GM18951 (cell line): ENCODE measurements around the gene FIGN.

ENCODE experiments used
- POLR2A ChIP-seq: IDR thresholded peaks from 4 replicates; pipeline ENCODE4 v1.6.1; 2011; ENCODE audit warnings: mild to moderate bottlenecking; ENCODE audit not compliant: insufficient read length, insufficient read depth; ENCODE audit errors: extremely low read depth
- in situ Hi-C: fragments of 300-500 bp; cut with MboI; formaldehyde crosslinking; loops from one replicate; pipeline ENCODE4 v1.12.0; 2022; ENCODE audit warnings: low sequenced_read_pairs, mixed read lengths, inconsistent platforms; ENCODE audit not compliant: unreplicated experiment

The FIGN gene

GRCh38 chr2:163626639-163627109 is 109.1 kb downstream of the FIGN start:
- in situ Hi-C loops = no loop called here
- TF ChIP-seq POLR2A = no peak

GRCh38 chr2:163626208-163626607 is 109.6 kb downstream of the FIGN start:
- no peak for TF ChIP-seq POLR2A
- in situ Hi-C loops = no loop called here

GRCh38 chr2:163625632-163626031 is 110.2 kb downstream of the FIGN start:
- TF ChIP-seq POLR2A = no peak
- in situ Hi-C loops = no loop called here

GRCh38 chr2:163621445-163622004 is 114.3 kb downstream of the FIGN start:
- TF ChIP-seq POLR2A = no peak
- in situ Hi-C loops = no loop called here

GRCh38 chr2:163617517-163617916 is 118.3 kb downstream of the FIGN start:
- no peak for TF ChIP-seq POLR2A
- in situ Hi-C loops = no loop called here

- no peak for TF ChIP-seq POLR2A
- in situ Hi-C loops = no loop called here
Measured at GRCh38 chr2:163613266-163613731, 122.5 kb downstream of the FIGN start.

- in situ Hi-C loops = no loop called here
- no peak for TF ChIP-seq POLR2A
Measured at GRCh38 chr2:163612332-163612731, 123.5 kb downstream of the FIGN start.

- TF ChIP-seq POLR2A = no peak
- in situ Hi-C loops = no loop called here
Measured at GRCh38 chr2:163611557-163611906, 124.3 kb downstream of the FIGN start.

GRCh38 chr2:163610817-163611556 is 124.8 kb downstream of the FIGN start:
- in situ Hi-C loops = no loop called here
- TF ChIP-seq POLR2A = no peak

GRCh38 chr2:163607630-163608029 is 128.2 kb downstream of the FIGN start:
- in situ Hi-C loops = no loop called here
- TF ChIP-seq POLR2A = no peak

- no peak for TF ChIP-seq POLR2A
- in situ Hi-C loops = no loop called here
Measured at GRCh38 chr2:163606878-163607277, 128.9 kb downstream of the FIGN start.

GRCh38 chr2:163605779-163606178 is 130.0 kb downstream of the FIGN start:
- TF ChIP-seq POLR2A = no peak
- in situ Hi-C loops = no loop called here

GRCh38 chr2:163604941-163605555 is 130.8 kb downstream of the FIGN start:
- in situ Hi-C loops = no loop called here
- TF ChIP-seq POLR2A = no peak

GRCh38 chr2:163602196-163602595 is 133.6 kb downstream of the FIGN start:
- in situ Hi-C loops = no loop called here
- TF ChIP-seq POLR2A = no peak
